ENCODE data around the gene PLCH1. TPM values are rescaled to one million over a fixed set of nuclear protein-coding genes. Genes with fewer than 3 reads are reported as not detected.

The PLCH1 gene
- polyA plus RNA-seq, 1 donor (not counting 4 experiments of a cell fraction or from before 2014, with no cell fraction given): 0.05 TPM

DNA sequence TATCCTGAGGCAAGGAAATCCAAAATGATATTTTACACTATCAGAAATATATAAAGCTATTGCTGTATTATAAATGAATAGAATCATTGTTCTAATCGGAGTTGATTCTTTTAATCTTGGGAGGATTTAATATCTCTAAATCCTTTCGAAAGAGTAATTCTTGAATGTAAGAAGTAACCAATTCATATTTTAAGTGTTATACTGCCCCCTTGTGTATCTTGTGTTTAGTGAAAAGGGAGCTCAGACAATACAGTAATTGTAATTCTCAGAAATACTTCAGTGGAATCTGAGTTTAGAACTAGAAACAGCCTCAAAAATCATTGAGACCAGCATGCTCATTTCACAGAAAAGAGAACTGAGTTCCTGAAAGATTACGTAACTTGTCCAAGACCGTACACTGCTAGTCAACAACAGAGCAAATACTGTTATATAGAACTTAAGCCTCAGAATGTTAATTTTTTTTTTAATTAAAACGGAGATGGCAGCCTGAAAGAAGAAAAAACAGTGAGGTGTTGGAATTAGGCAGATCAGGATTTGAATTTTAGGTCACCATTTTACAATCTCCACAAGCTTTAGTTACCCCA, 42.9 kb downstream of the PLCH1 start:
- TF ChIP-seq CTCF (optimal IDR thresholded peaks at IDR 0.05 in 1 of 3, IDR thresholded peaks at IDR 0.05 in 1 of 3, conservative IDR thresholded peaks at IDR 0.05 in 1 of 3; ENCODE audit: extremely low read depth in 1 of 3, insufficient read depth in 2 of 3, low read length in 3 of 3) (peak in 1 of 3 experiments; percentile 42), EZH2 (IDR thresholded peaks at IDR 0.05; ENCODE audit: low read length) (no peak)
- H3K79me2 ChIP-seq (ENCODE audit: control insufficient read depth, insufficient read depth, low read length): no peaks in the 10 kb centered on the region
- H3K9me1 ChIP-seq (ENCODE audit: control insufficient read depth, extremely low read depth, insufficient read depth, low read length): no peaks in the 10 kb centered on the region
- H3K9me3 ChIP-seq (ENCODE audit: control insufficient read depth, low read depth, low read length): no peaks in the 10 kb centered on the region
- H2AFZ ChIP-seq (ENCODE audit: control insufficient read depth, low read length): no peak overlapping the region
- no peak overlapping the region for H3K27ac ChIP-seq (ENCODE audit: control insufficient read depth, insufficient read depth, low read length)
- peak; percentile 1 for DNase-seq (ENCODE audit: low read depth, low spot score)
- H3K4me1 ChIP-seq (ENCODE audit: control insufficient read depth, extremely low read depth, insufficient read depth, low read length): no peaks in the 10 kb centered on the region
- FAIRE-seq: no peak
- no peak overlapping the region for H3K4me3 ChIP-seq (ENCODE audit: control insufficient read depth in 2 of 3, extremely low read depth in 1 of 3, insufficient read depth in 2 of 3, low read depth in 1 of 3, low read length in 3 of 3)
- no peaks in the 10 kb centered on the region for H4K20me1 ChIP-seq (ENCODE audit: control insufficient read depth, extremely low read depth, insufficient read depth, low read length)
- no peaks in the 10 kb centered on the region for H3K36me3 ChIP-seq (ENCODE audit: control insufficient read depth in 2 of 2, extremely low read depth in 1 of 2, insufficient read depth in 2 of 2, low read length in 2 of 2)
- dilution Hi-C loops (cut with MboI; ENCODE audit: extremely low pct_ligation_motif_present, low sequenced_read_pairs): loop anchor here (25.0 kb wide), 1 partner anchor 315 kb away; no protein-coding TSS in a partner anchor
- no peaks in the 10 kb centered on the region for H3K27me3 ChIP-seq (ENCODE audit: control insufficient read depth, extremely low read depth, insufficient read depth, low read length)
- no peak overlapping the region for H3K9ac ChIP-seq (ENCODE audit: control insufficient read depth, extremely low read depth, insufficient read depth, low read length)
- H3K4me2 ChIP-seq (ENCODE audit: control insufficient read depth, extremely low read depth, insufficient read depth, low read depth, low read length): no peak overlapping the region

DNA sequence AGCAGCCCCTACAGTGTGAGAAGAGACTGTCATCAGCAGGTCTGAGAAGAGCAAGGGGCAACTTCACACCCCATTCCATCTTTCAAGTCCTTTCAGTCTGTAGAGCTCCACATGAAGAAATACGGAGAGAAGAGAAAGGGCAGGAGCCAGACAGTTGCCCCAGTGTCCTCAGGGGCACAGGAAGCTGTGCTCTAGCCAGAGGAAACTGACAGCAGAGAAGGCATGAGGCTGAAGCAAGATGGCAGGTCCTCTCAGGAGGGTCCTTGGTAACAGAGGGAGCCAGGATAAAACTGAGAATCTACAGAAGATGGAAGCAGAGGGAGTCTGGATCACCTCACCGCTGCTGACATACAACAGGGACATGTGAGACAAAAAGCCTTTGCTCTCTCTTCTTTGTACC, 47.3 kb downstream of the PLCH1 start:
- no peaks in the 10 kb centered on the region for H3K27me3 ChIP-seq (ENCODE audit: control insufficient read depth, extremely low read depth, insufficient read depth, low read length)
- no peak for FAIRE-seq
- no peak overlapping the region for H3K4me2 ChIP-seq (ENCODE audit: control insufficient read depth, extremely low read depth, insufficient read depth, low read depth, low read length)
- TF ChIP-seq EZH2 (IDR thresholded peaks at IDR 0.05; ENCODE audit: low read length): no peak
- TF ChIP-seq CTCF (optimal IDR thresholded peaks at IDR 0.05 in 1 of 3, IDR thresholded peaks at IDR 0.05 in 1 of 3, conservative IDR thresholded peaks at IDR 0.05 in 1 of 3; ENCODE audit: extremely low read depth in 1 of 3, insufficient read depth in 2 of 3, low read length in 3 of 3): no peak
- H2AFZ ChIP-seq (ENCODE audit: control insufficient read depth, low read length): no peak overlapping the region
- no peaks in the 10 kb centered on the region for H3K36me3 ChIP-seq (ENCODE audit: control insufficient read depth in 2 of 2, extremely low read depth in 1 of 2, insufficient read depth in 2 of 2, low read length in 2 of 2)
- dilution Hi-C loops (cut with MboI; ENCODE audit: extremely low pct_ligation_motif_present, low sequenced_read_pairs): no loop called here
- no peaks in the 10 kb centered on the region for H3K9me3 ChIP-seq (ENCODE audit: control insufficient read depth, low read depth, low read length)
- H3K27ac ChIP-seq (ENCODE audit: control insufficient read depth, insufficient read depth, low read length): no peak overlapping the region
- H4K20me1 ChIP-seq (ENCODE audit: control insufficient read depth, extremely low read depth, insufficient read depth, low read length): no peaks in the 10 kb centered on the region
- no peaks in the 10 kb centered on the region for H3K79me2 ChIP-seq (ENCODE audit: control insufficient read depth, insufficient read depth, low read length)
- no peak for DNase-seq (ENCODE audit: low read depth, low spot score)
- H3K9ac ChIP-seq (ENCODE audit: control insufficient read depth, extremely low read depth, insufficient read depth, low read length): no peak overlapping the region
- no peaks in the 10 kb centered on the region for H3K9me1 ChIP-seq (ENCODE audit: control insufficient read depth, extremely low read depth, insufficient read depth, low read length)
- H3K4me3 ChIP-seq (ENCODE audit: control insufficient read depth in 2 of 3, extremely low read depth in 1 of 3, insufficient read depth in 2 of 3, low read depth in 1 of 3, low read length in 3 of 3): no peak overlapping the region
- no peaks in the 10 kb centered on the region for H3K4me1 ChIP-seq (ENCODE audit: control insufficient read depth, extremely low read depth, insufficient read depth, low read length)
